Fibroblast of the conjunctiva (primary cell): Measurements from ENCODE around the gene STAB2.
"Not testable (repeated sequence)": the region's sequence is repeated elsewhere in the genome, so short reads cannot be mapped to it uniquely, and the experiment has no call there.

Experiments used
- DNase-seq: peaks from one replicate; pipeline ENCODE4 v3.0.0-alpha.2; 2010; ENCODE audit warnings: low read depth

STAB2 gene

DNA sequence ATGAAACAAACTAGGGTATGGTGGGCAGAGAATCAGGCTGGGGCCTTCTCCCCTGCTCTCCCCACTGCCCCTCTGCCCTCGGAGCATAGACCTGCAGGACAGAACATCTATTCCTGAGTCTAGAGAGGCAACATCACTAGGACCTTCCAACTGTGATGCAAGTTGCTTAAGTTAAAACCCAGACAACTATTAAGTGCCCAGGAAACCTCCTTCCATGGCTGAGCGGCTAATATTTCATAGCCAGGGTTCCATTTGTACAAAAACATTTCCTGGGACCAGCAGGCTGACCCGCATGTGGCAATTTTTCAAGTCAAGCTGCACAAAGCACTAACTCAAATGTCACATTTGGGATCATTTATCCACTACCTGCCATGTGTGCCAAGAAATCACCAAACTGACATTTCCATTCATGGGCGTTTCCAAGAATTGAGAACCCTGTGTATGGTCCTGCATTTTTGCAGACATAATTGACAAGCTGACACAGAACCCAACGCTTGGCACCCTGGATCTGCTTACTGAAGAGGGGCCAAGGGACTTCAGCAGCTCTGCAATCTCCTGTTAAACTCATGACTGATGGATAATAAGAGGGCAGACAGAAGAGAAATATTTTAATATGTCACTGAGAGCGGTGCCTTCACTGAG lies 221.3 kb downstream of the STAB2 start:
- no peak for DNase-seq

DNA sequence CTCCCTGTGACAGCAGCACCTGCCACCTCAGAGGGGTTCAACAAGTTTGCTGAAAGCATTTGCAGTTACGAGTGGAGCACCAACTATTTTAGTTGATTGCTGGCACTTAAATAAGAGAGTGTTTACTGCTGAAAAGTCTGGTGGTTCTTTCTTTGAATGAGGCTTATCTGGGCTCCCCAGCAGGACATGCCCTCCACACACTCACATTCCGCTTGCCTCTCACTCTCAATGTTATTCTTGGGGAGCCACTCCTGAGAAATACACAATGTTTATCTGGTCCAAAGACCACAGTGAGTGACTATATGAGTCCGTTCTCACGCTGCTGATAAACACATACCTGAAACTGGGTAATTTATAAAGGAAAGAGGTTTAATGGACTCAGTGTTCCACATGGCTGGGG lies 222.1 kb downstream of the STAB2 start:
- no peak for DNase-seq

GRCh38 chr12:103809639-103810038 lies 222.6 kb downstream of the STAB2 start:
- not testable (repeated sequence) for DNase-seq

- DNase-seq = no peak
Observed at GRCh38 chr12:103810111-103810510, 223.0 kb downstream of the STAB2 start.

DNA sequence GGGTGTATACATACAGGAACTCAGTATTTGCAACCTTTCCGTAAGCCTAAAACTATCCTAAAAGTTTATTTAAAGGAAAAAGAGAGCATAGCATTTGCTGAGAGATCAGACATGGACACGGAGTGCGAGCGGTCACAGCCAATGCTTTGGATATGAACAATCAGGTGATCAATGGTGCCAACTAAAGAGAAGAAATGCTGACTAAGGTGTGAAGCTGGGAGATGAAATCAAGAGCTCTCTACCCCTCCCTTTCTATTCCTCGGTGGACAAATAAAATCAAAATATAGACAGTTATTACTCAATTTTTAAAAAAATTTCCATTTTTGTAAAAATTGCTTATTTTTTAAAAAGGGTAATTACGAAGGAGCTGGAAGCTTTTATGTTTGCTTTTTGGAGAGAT lies 224.7 kb downstream of the STAB2 start:
- no peak for DNase-seq

- DNase-seq = no peak
Observed at GRCh38 chr12:103812789-103813188, 225.7 kb downstream of the STAB2 start.

DNA sequence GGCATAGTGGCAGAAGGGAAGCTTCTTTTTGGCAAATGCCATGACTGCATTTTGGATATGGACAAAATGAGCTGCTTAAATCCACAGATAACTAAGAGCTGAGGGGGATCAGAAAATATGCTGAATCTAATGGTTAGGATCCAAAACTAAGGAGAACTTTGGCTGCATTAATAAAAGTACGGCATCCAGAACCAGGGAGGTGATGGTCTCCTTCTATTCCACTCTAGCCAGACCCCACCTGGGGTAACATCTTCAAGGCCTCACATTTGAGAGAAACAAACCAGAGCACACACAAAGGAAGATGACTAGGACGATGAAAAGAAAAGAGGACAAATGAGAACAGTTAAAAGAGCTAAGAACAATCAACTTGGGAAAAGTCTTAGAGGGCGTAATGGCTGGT lies 226.4 kb downstream of the STAB2 start:
- no peak for DNase-seq

DNA sequence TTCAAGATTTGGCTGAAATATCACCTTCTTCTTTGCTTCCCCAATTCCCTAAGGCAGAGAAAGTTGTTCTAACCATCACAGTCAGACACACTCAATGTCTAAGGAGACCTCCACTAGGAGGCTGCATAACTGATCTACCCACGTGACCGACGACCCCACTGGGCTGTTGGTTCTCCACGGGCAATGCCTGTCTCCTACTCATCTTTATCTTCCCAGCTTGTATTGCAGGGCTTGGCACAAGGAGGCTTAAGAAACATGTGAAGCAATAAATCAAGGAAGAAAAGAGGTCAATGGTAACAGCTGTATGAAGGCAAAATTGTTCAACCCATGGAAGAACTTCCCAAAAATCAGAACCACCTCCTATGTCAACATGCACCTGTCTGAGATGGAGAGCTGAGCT lies 226.9 kb downstream of the STAB2 start:
- no peak for DNase-seq

- DNase-seq = no peak
Observed at GRCh38 chr12:103814436-103814835, 227.4 kb downstream of the STAB2 start.
